Glomerular endothelial cell (primary cell): ENCODE measurements around the gene DUSP19. TPM values are rescaled to one million over a fixed set of nuclear protein-coding genes. Genes with fewer than 3 reads are reported as not detected.
"Not testable (repeated sequence)": the region's sequence is repeated elsewhere in the genome, so short reads cannot be mapped to it uniquely, and the experiment has no call there.

ENCODE experiments used
- DNase-seq: peaks from one replicate; pipeline ENCODE4 v3.0.0-alpha.2; 2011; ENCODE audit warnings: low read depth, low spot score; ENCODE audit errors: extremely low read depth
- total RNA-seq: library from RNA; depleted of rRNA; stranded (reverse); fragments of >200 nt; gene quantifications from 2 replicates; pipeline ENCODE4 v1.2.3, GENCODE V29; 2015

The DUSP19 gene
- total RNA-seq: 1.4 and 4.3 TPM in 2 replicates

GRCh38 chr2:183078464-183079138 is at the start of gene DUSP19:
Gene DUSP19 (plus strand): TSS chr2:183078747. CDS start chr2:183078934, 187 bp downstream.
- DNase-seq: peak; percentile 96

DNA sequence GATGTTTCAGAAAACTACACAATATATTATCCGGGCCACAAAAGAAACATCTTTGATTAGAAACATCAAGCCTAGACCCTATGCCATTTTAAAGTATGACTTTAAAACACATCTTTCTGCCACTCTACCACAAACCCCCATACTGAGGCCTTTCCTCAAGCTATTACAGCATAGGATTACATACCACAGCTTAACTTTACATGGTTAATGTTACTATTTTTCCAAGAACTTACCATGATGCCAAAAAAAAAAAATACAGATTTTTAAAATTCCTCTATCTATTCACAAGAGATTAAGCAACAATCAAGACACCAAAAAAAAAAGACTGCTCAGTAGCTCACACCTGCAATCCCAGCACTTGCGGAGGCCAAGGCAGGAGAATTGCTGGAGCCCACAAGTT is 49.3 kb upstream of the DUSP19 start:
- no peak for DNase-seq

DNA sequence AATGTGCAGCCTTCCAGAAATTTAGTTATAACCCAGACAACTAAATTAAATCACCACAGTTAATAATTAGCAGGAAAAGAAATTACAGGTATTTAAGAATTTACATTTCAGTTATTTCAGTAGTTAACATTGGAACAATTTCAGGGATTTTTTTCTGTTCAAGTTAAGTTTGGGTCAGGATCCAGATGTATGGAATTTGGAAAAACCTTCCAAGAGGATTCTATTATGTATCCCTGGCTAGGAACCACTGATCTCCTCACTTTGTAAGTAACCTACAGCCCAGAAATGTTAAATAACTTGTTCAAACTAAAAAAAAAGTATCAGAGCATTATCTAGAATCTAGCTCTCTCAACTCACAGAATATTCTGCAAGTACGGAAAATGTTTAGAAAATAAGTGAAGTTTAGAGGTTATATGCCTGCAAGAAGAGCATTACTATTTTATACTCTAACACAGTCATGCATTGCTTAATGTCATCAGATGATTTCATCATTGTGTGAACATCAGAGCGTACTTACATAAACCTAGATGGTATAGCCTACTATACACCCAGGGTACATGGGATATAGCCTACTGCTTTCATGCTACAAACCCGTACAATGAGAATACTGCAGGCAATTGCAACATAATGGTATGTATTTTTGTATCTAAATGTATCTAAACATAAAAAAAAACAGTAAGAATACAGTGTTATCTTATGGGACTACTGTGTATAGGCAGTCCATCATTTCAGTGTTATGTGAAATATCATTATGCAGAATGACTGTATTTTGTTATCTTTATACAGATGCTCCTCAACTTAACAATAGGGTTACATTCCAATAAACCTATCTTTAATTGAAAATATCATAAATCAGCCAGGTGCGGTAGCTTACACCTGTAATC is 46.4 kb upstream of the DUSP19 start:
- no peak for DNase-seq

GRCh38 chr2:183033951-183034350 is 44.6 kb upstream of the DUSP19 start:
- DNase-seq: no peak

DNA sequence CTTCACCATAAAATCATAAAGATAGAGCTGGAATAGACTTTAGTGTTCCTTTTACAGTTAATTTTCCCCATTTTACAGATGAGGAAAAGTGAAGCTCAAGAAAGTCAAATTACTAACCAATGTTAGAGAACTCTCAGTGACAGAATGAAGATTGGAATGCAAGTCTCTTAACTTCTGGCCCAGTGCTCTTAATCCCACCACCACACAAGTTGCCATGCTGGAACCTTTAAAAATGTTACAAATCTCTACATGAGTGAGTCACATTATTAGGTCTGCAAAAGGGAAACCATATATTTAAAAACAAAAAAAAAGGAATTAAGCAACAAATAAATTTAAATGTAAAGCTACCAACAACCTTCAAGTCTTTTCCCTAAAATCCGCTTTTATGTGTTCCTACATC is 43.7 kb upstream of the DUSP19 start:
- no peak for DNase-seq

DNA sequence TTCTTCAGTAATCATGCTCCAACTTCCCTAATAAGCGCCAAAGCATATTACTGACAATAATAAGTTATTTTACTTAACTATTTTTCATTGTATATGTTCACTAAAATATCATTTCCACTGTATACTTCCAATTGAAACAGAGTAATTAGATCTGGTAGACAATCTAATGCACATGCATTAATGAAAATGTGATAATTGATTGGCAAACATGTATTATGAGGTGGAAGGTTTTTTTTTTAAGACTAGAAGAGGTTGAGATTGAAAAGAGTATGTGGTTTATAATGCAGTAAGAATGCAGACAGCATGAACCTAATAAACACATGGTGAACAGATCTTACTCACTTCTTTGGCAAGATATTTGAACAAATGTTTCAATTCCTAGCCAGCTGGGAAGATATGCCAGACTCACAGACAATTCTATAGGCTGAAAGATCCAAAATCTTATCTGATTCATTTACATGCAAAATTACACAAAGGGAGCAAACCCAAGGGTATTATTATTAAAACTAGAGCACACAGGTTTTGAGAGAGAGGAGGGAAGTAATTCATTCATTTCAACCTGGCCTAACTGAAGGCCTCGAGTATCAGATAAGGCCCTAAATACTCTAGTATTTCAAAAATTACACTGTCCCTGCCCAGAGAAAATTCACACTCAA is 43.1 kb upstream of the DUSP19 start:
- no peak for DNase-seq

DNA sequence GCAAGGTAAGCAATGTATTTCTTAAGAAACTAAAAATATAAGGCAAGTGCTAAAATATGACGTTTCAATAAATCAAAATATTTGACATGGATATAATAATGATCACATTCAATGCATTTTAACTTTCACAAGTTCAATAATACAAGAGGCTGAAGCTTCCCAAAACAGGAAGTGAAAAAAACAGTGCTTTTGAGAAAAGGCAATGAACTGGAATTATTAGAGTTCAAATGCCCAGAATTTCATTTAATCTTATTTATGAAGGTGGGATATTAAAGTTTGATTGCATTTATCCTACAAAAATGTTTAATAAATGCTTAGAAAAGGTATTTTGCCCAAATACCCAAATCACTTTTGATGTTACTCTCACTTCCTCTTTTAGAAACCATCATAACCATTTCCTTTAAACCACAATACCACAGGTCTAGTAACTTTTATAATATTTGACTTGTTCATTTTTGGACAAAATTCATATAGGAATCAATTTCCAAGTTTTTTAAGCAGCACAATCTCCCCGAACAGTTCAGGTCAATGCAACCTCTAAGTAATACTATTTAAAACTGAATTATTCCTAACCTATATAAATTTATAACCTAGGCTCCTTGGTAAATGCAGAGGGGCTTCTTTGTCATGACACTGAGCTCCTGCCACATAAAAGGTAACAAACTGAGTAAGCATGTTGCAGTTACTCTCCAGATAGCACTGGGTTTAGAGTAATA is 42.4 kb upstream of the DUSP19 start:
- DNase-seq: no peak

DNA sequence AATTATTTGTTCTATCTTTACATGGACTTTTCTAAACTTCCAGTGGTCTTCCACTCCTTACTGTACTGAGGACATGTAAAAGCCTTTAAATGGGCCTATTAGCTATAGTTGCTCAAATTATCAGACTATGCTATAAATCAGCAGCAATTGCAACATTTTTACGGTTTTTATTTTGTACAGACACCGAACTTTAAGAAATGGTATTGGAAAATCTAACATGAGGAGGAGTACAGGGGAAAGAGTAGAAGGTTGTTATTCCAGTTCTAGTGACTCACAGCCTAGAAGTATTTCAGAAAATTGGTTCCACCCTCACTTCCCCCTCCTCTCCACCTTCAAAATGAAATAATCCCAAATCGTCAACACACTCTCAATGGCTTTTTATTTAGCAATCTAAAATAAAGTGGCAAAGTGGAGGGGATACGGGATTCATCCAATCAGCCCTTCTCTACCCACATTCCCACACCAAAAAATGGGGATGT is 41.4 kb upstream of the DUSP19 start:
- DNase-seq: no peak

DNA sequence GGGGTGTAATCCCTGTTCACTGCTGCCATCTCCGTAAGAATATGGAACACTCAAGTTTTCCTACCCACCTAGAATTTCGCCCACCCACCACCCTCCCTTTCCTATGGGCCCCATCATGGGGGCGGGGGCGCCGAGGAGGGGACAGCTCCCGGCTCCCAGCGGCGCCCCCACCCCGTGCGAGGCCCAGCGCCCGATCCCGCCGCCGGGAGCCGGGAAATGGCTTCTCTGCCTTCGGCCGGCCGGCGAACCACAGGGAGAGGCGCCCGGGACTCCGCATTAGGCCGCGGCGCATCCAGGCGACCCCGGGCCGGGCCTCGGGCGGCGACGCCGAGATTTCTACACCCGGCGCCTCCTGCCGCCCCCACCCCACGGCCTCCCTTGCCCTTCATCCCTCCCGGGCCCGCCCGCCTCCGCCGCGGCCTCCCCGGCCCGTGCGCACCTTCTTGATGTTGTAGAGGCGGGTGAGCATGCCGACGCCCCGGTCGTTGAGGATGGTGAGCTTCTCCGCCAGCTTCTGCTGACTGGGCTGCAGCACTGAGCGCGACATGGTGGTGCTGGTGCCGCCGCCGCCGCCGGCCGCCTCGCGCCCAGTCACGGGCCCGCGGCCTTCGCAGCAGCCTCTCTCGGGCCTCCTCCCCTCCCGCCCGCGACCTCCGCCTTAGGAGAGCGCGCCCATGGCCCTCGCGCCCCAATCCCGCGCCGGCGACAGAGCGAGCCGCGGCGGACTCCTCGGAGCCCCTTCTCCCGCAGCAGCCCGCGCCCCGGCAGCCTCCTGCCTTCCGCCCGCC is 40.8 kb upstream of the DUSP19 start:
- no peak for DNase-seq

- no peak for DNase-seq
These were observed 39.9 kb upstream of the DUSP19 start, which contains the start of gene NCKAP1 for GRCh38 chr2:183038341-183039300. Gene NCKAP1 (minus strand): TSS chr2:183038457. CDS start chr2:183038099, 358 bp downstream.

DNA sequence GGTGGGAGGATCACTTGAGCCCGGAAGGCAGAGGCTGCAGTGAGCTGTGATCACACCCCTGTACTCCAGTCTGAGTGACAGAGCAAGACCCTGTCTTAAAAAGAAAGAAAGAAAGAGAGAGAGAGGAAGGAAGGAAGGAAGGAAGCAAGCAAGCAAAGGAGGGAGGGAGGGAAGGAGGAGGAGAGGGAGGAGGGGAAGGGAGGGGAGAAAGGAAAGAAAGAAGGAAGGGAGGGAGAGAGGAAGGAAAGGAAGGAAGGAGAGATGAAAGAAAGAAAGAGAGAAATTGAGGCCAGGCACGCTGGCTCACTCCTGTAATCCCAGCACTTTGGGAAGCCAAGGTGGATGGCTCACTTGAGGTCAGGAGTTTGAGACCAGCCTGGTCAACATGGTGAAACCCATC is 37.9 kb upstream of the DUSP19 start:
- no peak for DNase-seq

DNA sequence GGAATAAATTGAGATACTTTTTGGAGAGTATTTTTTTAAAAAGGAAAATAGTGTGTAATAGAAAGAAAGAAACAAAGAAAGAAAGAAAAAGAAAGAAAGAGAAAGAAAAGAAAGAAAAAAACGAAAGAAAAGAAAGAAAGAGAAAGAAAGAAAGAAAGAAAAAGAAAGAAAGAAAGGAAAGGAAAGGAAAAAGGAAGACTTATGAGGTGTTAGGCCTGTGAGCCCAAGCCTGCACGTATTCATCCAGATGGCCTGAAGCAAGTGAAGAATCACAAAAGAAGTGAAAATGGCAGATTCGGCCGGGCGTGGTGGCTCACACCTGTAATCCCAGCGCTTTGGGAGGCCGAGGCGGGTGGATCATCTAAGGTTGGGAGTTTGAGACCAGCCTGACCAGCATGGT is 35.0 kb upstream of the DUSP19 start:
- not testable (repeated sequence) for DNase-seq

GRCh38 chr2:183047486-183048125 is 30.9 kb upstream of the DUSP19 start:
- not testable (repeated sequence) for DNase-seq

GRCh38 chr2:183049420-183049819 is 29.1 kb upstream of the DUSP19 start:
- no peak for DNase-seq

DNA sequence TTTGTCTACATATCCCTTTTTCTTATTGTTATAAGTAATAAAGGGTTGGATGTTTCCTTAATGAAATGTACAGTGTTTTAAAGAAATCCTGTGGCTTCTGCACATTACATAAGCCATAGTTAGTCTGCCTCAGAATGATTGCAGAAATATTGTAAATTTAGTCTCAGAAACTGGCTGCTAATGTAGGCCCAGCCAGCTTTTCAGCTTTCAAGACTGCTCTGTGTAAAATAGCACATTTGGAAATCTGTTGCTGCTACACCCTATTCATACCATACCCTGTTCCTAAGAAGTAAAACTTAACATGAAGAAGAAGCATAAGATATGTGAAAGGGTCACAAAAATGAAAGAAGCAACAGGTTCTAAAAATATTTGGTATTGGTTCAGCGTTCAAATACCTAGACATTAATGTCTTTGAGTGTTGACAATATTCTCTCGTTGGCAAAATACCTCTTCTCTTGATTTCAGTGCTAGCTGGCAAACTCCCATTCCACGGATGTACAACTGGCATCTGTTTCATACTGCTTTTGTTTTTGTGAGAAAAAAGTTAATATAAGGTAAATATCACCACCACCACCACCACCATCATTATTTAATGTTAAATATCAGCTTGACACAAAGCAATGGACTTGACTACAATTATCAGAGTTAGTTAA is 21.1 kb upstream of the DUSP19 start:
- DNase-seq: no peak

- DNase-seq: no peak
These were observed 19.0 kb upstream of the DUSP19 start for GRCh38 chr2:183059561-183059960.

- no peak for DNase-seq
These were observed 17.8 kb upstream of the DUSP19 start for GRCh38 chr2:183060571-183061231.
